ENCODE data around the gene SMARCA4. TPM values are rescaled to one million over a fixed set of nuclear protein-coding genes. Genes with fewer than 3 reads are reported as not detected.

The SMARCA4 gene
- total RNA-seq, 1 experiment from 2014 or later: 120 TPM

- Histone ChIP-seq H3K4me1 (no peaks in the 10 kb centered on the region), H3K36me3 (peaks cover 55% of the 10 kb centered on the region), H3K27ac (no peak overlapping the region), H3K9me3 (replicated peaks) (no peaks in the 10 kb centered on the region), H3K4me3 (no peak overlapping the region), H3K27me3 (no peaks in the 10 kb centered on the region)
- DNase-seq: no peak
Observed at GRCh38 chr19:11005521-11005920, 44.7 kb downstream of the SMARCA4 start.

- Histone ChIP-seq H3K4me3 (no peak overlapping the region), H3K36me3 (peaks cover 60% of the 10 kb centered on the region), H3K27ac (no peak overlapping the region), H3K4me1 (no peaks in the 10 kb centered on the region), H3K27me3 (no peaks in the 10 kb centered on the region), H3K9me3 (replicated peaks) (no peaks in the 10 kb centered on the region)
- no peak for DNase-seq
Observed at GRCh38 chr19:11007385-11007784, 46.6 kb downstream of the SMARCA4 start.

DNA sequence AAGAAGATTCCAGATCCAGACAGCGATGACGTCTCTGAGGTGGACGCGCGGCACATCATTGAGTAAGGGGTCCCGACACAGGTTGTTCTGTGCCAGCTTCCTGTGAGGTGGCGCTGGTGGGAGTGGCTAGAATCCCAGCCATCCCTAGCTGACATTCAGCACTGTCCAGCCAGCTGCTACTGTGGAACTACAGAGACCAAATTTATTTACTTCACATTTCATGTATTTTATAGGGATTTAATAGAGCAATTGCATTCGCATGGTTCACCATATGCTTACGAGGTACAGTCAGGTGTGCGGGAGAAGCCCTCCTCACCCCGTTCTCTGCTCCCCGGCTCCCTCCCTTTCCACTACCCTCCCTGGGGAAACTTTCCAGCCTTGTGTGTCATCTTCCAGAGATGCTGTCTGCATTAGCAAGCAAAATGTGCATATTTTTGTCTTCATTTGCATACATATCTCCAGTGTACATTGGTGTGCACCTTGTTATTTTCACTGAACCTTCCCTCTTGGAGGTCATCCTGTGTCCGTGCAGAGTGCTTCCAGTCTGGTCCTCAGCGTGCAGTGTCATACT is 47.2 kb downstream of the SMARCA4 start:
- Histone ChIP-seq H3K27me3 (no peaks in the 10 kb centered on the region), H3K36me3 (peaks cover 58% of the 10 kb centered on the region), H3K27ac (no peak overlapping the region), H3K4me3 (no peak overlapping the region), H3K4me1 (no peaks in the 10 kb centered on the region), H3K9me3 (replicated peaks) (no peaks in the 10 kb centered on the region)
- DNase-seq: no peak

- H3K4me1 ChIP-seq: no peaks in the 10 kb centered on the region
- H3K4me3 ChIP-seq: no peak overlapping the region
- H3K27ac ChIP-seq: no peak overlapping the region
- H3K9me3 ChIP-seq (replicated peaks): no peaks in the 10 kb centered on the region
- DNase-seq: no peak
- peaks cover 63% of the 10 kb centered on the region for H3K36me3 ChIP-seq
- no peaks in the 10 kb centered on the region for H3K27me3 ChIP-seq
Observed at GRCh38 chr19:11010041-11010440, 49.2 kb downstream of the SMARCA4 start.

DNA sequence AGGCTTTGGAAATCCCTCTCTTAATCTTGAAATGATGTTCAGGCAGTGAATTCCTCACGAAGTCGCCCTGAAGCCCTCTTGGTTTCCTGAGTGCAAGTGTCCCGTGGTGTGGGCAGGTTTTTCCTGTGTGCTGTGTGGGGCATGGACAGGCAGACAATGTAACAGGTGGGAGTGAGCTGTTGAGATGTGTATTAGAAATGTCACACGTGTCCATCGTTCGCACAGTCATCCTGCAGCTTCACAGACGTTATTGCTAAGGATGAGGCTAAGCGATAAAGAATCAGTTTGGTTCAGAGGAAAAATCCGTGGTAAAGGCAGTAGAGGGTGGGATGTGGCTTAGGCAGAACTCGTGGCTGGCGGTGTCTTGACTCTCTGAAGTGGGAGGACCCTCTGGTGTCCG is 51.7 kb downstream of the SMARCA4 start:
- H3K4me3 ChIP-seq: no peak overlapping the region
- H3K4me1 ChIP-seq: no peaks in the 10 kb centered on the region
- no peak for DNase-seq
- H3K36me3 ChIP-seq: peaks cover 59% of the 10 kb centered on the region
- H3K27ac ChIP-seq: no peak overlapping the region
- H3K27me3 ChIP-seq: no peaks in the 10 kb centered on the region
- no peaks in the 10 kb centered on the region for H3K9me3 ChIP-seq (replicated peaks)

GRCh38 chr19:11013771-11014170 is 52.9 kb downstream of the SMARCA4 start:
- no peaks in the 10 kb centered on the region for H3K9me3 ChIP-seq (replicated peaks)
- H3K27me3 ChIP-seq: no peaks in the 10 kb centered on the region
- H3K36me3 ChIP-seq: peaks cover 59% of the 10 kb centered on the region
- no peak for DNase-seq
- no peak overlapping the region for H3K4me3 ChIP-seq
- H3K27ac ChIP-seq: no peak overlapping the region
- H3K4me1 ChIP-seq: no peaks in the 10 kb centered on the region

DNA sequence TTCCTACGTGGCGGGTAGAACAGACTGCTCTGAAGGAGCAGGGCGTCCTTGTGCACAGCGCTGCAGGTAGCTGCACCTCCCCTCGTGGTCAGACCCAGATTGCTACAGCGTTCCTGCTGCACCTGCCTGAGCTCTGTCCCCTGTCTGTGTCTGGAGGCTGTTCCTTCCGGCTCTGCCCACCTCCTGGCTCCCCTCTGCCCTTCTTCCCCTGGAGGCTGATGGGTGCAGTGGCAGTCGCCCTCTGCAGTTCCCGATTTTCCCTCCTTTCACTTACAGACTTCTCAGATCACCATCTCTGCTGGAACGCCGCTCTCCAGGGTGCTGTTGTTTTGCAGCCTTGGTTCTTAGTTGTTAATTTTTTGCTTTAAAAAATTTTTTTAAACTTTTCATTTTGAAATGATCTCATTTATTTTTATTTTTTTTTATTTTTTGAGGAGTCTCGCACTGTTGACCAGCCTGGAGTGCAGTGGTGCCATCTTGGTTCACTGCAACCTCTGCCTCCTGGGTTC is 53.6 kb downstream of the SMARCA4 start:
- Histone ChIP-seq H3K36me3 (peaks cover 59% of the 10 kb centered on the region), H3K27me3 (no peaks in the 10 kb centered on the region)
- DNase-seq: no peak

GRCh38 chr19:11016631-11017030 is 55.8 kb downstream of the SMARCA4 start:
- no peak overlapping the region for H3K4me3 ChIP-seq
- no peaks in the 10 kb centered on the region for H3K9me3 ChIP-seq (replicated peaks)
- no peak for DNase-seq
- no peak overlapping the region for H3K27ac ChIP-seq
- H3K36me3 ChIP-seq: peaks cover 50% of the 10 kb centered on the region
- H3K27me3 ChIP-seq: no peaks in the 10 kb centered on the region
- H3K4me1 ChIP-seq: no peaks in the 10 kb centered on the region

More for the DNA sequence above, 53.6 kb downstream of the SMARCA4 start:
- Histone ChIP-seq H3K9me3 (replicated peaks) (no peaks in the 10 kb centered on the region), H3K4me1 (no peaks in the 10 kb centered on the region), H3K27ac (no peak overlapping the region), H3K4me3 (no peak overlapping the region)

DNA sequence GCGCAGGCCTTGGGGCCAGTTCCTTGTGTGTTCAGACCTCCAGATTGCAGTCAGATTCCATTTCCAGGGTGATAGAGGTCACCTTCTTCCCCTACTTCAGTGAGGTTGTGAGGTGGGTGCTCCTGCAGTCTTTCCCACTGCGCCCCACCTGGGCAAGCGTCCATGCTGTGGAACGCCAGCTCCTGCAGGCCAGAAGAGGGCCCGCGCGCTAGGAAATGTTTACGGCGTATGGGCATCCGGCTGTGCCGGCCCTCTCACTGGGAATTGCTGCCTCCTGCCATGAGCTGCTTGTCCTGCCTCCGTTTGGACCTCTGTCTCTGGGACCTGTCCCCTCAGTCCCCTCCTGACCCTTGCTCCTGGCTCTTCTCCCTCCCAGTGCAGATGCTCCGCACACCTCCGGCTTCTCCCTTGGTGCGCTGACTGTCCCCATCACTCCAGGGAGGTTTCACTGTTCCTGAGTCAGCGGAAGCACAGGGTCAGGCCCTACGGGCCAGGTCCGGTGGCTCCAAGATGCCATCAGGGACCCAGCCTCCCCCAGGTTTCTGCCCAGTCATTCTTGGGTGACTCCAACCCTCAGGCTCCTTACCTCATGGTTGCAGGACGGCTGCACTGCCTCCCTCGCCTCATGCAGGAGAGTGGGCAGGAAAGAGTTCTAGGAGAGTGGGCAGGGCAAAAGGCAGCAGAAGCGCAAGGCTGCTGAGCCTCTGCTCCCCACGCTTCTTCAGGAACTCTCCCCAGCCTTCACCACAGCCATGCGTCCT is 56.6 kb downstream of the SMARCA4 start:
- Histone ChIP-seq H3K4me3 (no peak overlapping the region), H3K27me3 (no peaks in the 10 kb centered on the region), H3K36me3 (peaks cover 50% of the 10 kb centered on the region), H3K9me3 (replicated peaks) (no peaks in the 10 kb centered on the region), H3K4me1 (no peaks in the 10 kb centered on the region), H3K27ac (no peak overlapping the region)
- no peak for DNase-seq

DNA sequence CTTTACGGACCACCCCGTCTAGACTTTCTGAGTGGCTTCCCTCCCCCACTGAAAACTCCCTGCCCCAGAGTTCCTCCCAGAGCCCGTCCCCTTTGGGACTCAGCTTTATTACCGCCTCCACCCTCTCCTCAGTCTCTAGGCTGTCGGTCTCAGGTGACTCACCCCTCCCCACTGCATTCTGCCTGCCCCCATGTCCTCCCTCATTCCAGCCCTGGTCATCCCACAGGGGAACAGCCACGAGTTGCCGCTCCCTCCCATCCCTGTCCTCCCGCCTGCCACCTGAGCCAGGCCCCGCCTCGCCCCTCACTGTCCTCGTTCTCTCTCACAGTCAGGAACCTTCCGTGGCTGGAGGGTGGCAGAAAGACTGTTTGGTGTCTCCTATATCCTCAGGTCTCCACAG is 57.3 kb downstream of the SMARCA4 start:
- H3K9me3 ChIP-seq (replicated peaks): no peaks in the 10 kb centered on the region
- H3K4me3 ChIP-seq: no peak overlapping the region
- H3K36me3 ChIP-seq: peaks cover 54% of the 10 kb centered on the region
- no peaks in the 10 kb centered on the region for H3K27me3 ChIP-seq
- no peak for DNase-seq
- no peaks in the 10 kb centered on the region for H3K4me1 ChIP-seq
- H3K27ac ChIP-seq: no peak overlapping the region

GRCh38 chr19:11018763-11019162 is 57.9 kb downstream of the SMARCA4 start:
- no peak overlapping the region for H3K4me3 ChIP-seq
- no peak for DNase-seq
- no peaks in the 10 kb centered on the region for H3K27me3 ChIP-seq
- H3K36me3 ChIP-seq: peaks cover 55% of the 10 kb centered on the region
- no peaks in the 10 kb centered on the region for H3K4me1 ChIP-seq
- no peak overlapping the region for H3K27ac ChIP-seq
- no peaks in the 10 kb centered on the region for H3K9me3 ChIP-seq (replicated peaks)

GRCh38 chr19:11019262-11019661 is 58.4 kb downstream of the SMARCA4 start:
- no peaks in the 10 kb centered on the region for H3K4me1 ChIP-seq
- peaks cover 57% of the 10 kb centered on the region for H3K36me3 ChIP-seq
- H3K9me3 ChIP-seq (replicated peaks): no peaks in the 10 kb centered on the region
- H3K27ac ChIP-seq: no peak overlapping the region
- H3K27me3 ChIP-seq: no peaks in the 10 kb centered on the region
- no peak overlapping the region for H3K4me3 ChIP-seq
- no peak for DNase-seq

DNA sequence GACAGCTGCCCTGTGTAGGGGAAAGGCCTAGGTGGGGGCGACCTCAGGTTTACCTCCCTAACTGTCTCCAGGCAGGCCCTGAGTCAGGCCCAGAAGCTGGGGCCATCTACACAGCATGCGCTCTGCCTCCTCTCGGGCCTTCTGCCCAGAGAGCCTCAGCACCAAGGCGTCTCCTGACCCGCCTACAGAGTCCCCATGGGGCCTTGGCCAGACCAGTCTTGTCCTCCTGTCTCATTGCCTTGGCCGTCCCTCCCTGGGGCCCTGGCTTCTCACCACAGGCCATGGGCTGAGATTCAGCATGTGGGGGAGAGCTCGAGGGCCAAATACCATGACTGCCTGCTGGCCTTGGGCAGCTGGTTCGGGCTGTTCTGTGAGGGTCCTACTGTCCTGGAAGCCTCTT is 59.0 kb downstream of the SMARCA4 start:
- no peak overlapping the region for H3K27ac ChIP-seq
- no peaks in the 10 kb centered on the region for H3K4me1 ChIP-seq
- no peaks in the 10 kb centered on the region for H3K27me3 ChIP-seq
- DNase-seq: no peak
- H3K9me3 ChIP-seq (replicated peaks): no peaks in the 10 kb centered on the region
- H3K4me3 ChIP-seq: no peak overlapping the region
- H3K36me3 ChIP-seq: peaks cover 55% of the 10 kb centered on the region

DNA sequence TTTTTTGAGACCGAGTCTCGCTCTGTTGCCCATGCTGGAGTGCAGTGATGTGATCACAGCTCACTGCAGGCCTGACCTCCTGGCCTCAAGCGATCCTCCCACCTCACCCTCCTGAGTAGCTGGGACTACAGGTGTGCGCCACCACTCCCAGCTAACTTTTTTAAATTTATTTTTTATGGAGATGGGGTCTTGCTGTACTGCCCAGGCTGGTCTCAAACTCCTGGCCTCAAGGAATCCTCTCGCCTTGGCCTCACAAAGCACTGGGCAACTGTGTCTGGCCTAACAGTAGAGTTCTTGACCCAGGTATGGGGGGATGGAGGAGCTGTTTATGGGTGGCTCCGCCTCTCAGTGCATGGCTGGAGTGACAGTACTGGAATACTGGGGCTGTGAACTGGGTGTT is 59.6 kb downstream of the SMARCA4 start:
- Histone ChIP-seq H3K4me1 (no peaks in the 10 kb centered on the region), H3K36me3 (peaks cover 49% of the 10 kb centered on the region), H3K9me3 (replicated peaks) (no peaks in the 10 kb centered on the region), H3K4me3 (no peak overlapping the region), H3K27me3 (no peaks in the 10 kb centered on the region), H3K27ac (no peak overlapping the region)
- DNase-seq: no peak

DNA sequence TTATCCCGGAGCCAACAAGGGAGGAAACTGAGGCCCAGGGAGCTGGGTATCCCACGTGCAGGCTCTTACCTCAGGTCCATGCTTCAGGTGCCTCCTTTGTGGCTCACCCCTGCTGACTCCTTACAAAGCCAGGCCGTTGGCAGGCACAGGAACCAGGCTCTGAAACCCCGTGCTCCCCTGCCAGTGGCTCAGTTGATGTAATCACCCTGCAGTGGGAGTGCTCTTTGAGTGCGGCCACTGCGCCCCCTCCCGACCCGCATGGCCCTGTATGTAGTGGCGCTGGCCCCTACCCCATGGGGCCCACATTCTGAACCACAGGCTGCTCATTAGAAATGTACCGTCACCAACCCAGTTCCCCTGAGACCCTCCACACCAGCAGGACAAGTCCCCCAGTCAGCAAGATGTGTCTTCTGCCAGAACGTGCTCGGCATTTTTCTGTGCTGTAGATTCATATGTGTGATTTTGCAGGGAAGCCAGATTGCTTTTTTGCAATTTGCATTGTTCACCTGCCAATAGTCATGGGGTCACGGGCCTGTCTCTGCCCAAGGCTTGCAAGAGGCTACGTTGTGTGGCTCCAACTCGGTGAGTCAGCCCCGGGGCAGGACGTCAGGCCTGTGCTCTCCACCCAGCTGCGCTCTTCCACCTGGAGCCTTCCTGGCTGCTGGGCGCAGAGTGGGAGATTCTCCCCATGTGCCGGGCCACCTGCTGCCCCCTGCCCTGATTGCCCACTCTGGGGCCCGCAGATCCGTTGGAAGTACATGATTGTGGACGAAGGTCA is 60.3 kb downstream of the SMARCA4 start:
- Histone ChIP-seq H3K27ac (no peak overlapping the region), H3K9me3 (replicated peaks) (no peaks in the 10 kb centered on the region), H3K4me3 (no peak overlapping the region), H3K4me1 (no peaks in the 10 kb centered on the region), H3K36me3 (peaks cover 53% of the 10 kb centered on the region), H3K27me3 (no peaks in the 10 kb centered on the region)
- DNase-seq: no peak

Data from SJCRH30 (cell line).